Retinal pigment epithelial cell (primary cell): ENCODE data around the gene SLC1A4.
A peak's percentile ranks its signal among the peaks of the same experiment; 100 is the strongest.

ENCODE experiments used
- DNase-seq: peaks from one replicate; pipeline ENCODE4 v3.0.0-alpha.2; 2010; ENCODE audit warnings: low read depth
- H3K4me3 ChIP-seq: 2 replicates; pipeline ENCODE4 v1.5.1; 2011; ENCODE audit warnings: mild to moderate bottlenecking, low read length, control low read depth, moderate library complexity
- CTCF ChIP-seq: conservative IDR thresholded peaks from 2 replicates; pipeline ENCODE4 v1.5.1; 2011; ENCODE audit warnings: low read depth, low read length, control low read depth, inconsistent platforms

The SLC1A4 gene

GRCh38 chr2:65053199-65053598 lies 64.0 kb downstream of the SLC1A4 start:
- TF ChIP-seq CTCF = no peak
- DNase-seq = no peak
- no peak overlapping the region for H3K4me3 ChIP-seq

GRCh38 chr2:65054749-65055421 lies 65.7 kb downstream of the SLC1A4 start:
- no peak overlapping the region for H3K4me3 ChIP-seq
- DNase-seq = no peak
- TF ChIP-seq CTCF = no peak

- TF ChIP-seq CTCF = no peak
- peak overlapping the region; percentile 78 for H3K4me3 ChIP-seq
- no peak for DNase-seq
Observed at GRCh38 chr2:65055422-65056214, 66.4 kb downstream of the SLC1A4 start.

- peak within 1 kb of the TSS; percentile 78 for H3K4me3 ChIP-seq
- no peak for TF ChIP-seq CTCF
- DNase-seq = peak; percentile 92
Observed at GRCh38 chr2:65056215-65057053, 67.2 kb downstream of the SLC1A4 start, which contains the start of gene CEP68. Gene CEP68 (plus strand): TSS chr2:65056416. CDS start chr2:65069445, 13,029 bp downstream.

GRCh38 chr2:65057054-65057375 lies 67.8 kb downstream of the SLC1A4 start:
- TF ChIP-seq CTCF = no peak
- peak overlapping the region; percentile 78 for H3K4me3 ChIP-seq
- no peak for DNase-seq

- peak overlapping the region; percentile 78 for H3K4me3 ChIP-seq
- no peak for DNase-seq
- no peak for TF ChIP-seq CTCF
Observed at GRCh38 chr2:65057391-65058052, 68.3 kb downstream of the SLC1A4 start.
